Transverse colon (tissue), 4 donors: ENCODE results near the gene ETDA. TPM values are rescaled to one million over a fixed set of nuclear protein-coding genes. Genes with fewer than 3 reads are reported as not detected.
"Not testable (repeated sequence)": the region's sequence is repeated elsewhere in the genome, so short reads cannot be mapped to it uniquely, and the experiment has no call there.

Experiments used
- DNase-seq: peaks from one replicate; pipeline ENCODE4 v3.0.0-alpha.2; 2019
- H3K27ac ChIP-seq, 4 donors: fragments of 200-600 bp; sonication (generic); 2 replicates each; pipeline ENCODE4 v1.5.1; 2016 to 2018; ENCODE audit warnings: inconsistent platforms in 4 of 4
- H3K27me3 ChIP-seq: fragments of 200-600 bp; sonication (generic); 2 replicates; pipeline ENCODE4 v1.5.1; 2017; ENCODE audit warnings: inconsistent platforms
- H3K36me3 ChIP-seq, 4 donors: fragments of 200-600 bp; sonication (generic); 2 replicates each; pipeline ENCODE4 v1.5.1; 2017 to 2019; ENCODE audit warnings: inconsistent platforms in 4 of 4
- H3K4me1 ChIP-seq, 4 donors: fragments of 200-600 bp; sonication (generic); 2 replicates each; pipeline ENCODE4 v1.5.1; 2017 to 2020; ENCODE audit warnings: inconsistent platforms in 4 of 4
- H3K4me3 ChIP-seq, 4 donors: fragments of 200-600 bp; sonication (generic); 1 replicate in 1 of 4; 2 replicates in 3 of 4; pipeline versions ENCODE4 v1.5.1 to v1.6.1; 2017 to 2019; ENCODE audit warnings: inconsistent platforms in 4 of 4
- H3K9me3 ChIP-seq, 2 donors: fragments of 200-600 bp; sonication (generic); 2 replicates each; pipeline ENCODE4 v1.5.1; 2017 to 2019; ENCODE audit warnings: inconsistent platforms in 2 of 2
- CTCF ChIP-seq, 5 experiments: fragments of 200-600 bp in 3 of 5; fragments of 450-650 bp in 2 of 5; sonication (generic) in 3 of 5; IDR thresholded peaks; 1 replicate in 2 of 5; 2 replicates in 3 of 5; pipeline ENCODE4 v1.5.1; 2016 to 2017; ENCODE audit warnings: antibody characterized with exemption in 5 of 5, inconsistent platforms in 3 of 5, mild to moderate bottlenecking in 2 of 5, moderate library complexity in 1 of 5
- EP300 ChIP-seq: sonication (generic); formaldehyde crosslinking; IDR thresholded peaks from one replicate; pipeline ENCODE4 v1.6.1; 2017; ENCODE audit warnings: antibody characterized with exemption, low read depth
- POLR2A ChIP-seq: fragments of 450-650 bp; IDR thresholded peaks from one replicate; pipeline ENCODE4 v1.6.1; 2016; ENCODE audit warnings: antibody characterized with exemption, mild to moderate bottlenecking, moderate library complexity
- POLR2AphosphoS5 ChIP-seq, 3 donors: sonication (generic); formaldehyde crosslinking; IDR thresholded peaks; one replicate each; pipeline ENCODE4 v1.6.1; 2016; ENCODE audit warnings: antibody characterized with exemption in 3 of 3
- WGBS, 2 donors: methylation state at CpG; one replicate each; pipeline ENCODE4 v1.1.5; 2018; ENCODE audit warnings: low coverage in 1 of 2; 5-methylcytosine and 5-hydroxymethylcytosine counted together
- in situ Hi-C, 4 donors: fragments of 200-750 bp; cut with MboI; loops; one replicate each; pipeline versions ENCODE4 v1.15.0 to v1.15.1; 2017; ENCODE audit warnings: low sequenced_read_pairs in 3 of 4, low pct_ligation_motif_present in 1 of 4, low pct_unique_long_range_greater_than_20kb in 1 of 4
- intact Hi-C: fragments of 100-400 bp; cut with DNase I; formaldehyde crosslinking; loops from one replicate; pipeline ENCODE4 v1.15.1; 2023; ENCODE audit warnings: low total_unique reads
- total RNA-seq, 4 donors: library from RNA; depleted of rRNA; stranded (reverse); fragments of >200 nt; gene quantifications; one replicate each; pipeline ENCODE4 v1.1.0, GENCODE V29; 2016

ETDA gene
- total RNA-seq, 4 donors from 2014 or later: not detected

DNA sequence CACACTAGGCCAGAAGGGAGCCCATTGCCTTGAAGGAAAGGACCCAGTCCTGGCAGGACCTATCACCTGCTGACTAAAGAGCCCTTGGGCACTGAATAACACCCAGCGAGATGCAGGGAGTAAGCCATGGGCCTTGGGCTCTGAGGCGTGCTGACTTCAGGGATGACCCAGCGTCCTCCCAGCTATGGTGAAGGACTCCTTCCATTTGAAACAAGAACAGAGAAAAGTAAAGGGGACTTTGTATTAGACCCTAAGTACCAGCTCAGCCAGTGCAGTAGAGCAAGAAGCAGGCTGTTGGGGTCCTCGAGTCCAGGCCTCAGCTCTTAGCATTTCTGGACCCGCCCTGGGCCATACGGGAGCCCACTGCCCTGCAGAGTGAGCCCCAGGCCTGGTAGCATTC, 5.1 kb downstream of the ETDA start:
- in situ Hi-C loops: no loop called here
- Histone ChIP-seq H3K27ac (no peak overlapping the region), H3K27me3 (no peaks in the 10 kb centered on the region), H3K9me3 (no peaks in the 10 kb centered on the region), H3K4me1 (no peaks in the 10 kb centered on the region), H3K36me3 (no peaks in the 10 kb centered on the region), H3K4me3 (no peak overlapping the region)
- intact Hi-C loops: no loop called here
- no peak for TF ChIP-seq EP300
- TF ChIP-seq CTCF (IDR thresholded peaks at IDR 0.05): no peak
- TF ChIP-seq POLR2A: no peak
- TF ChIP-seq POLR2AphosphoS5 (IDR thresholded peaks at IDR 0.05): no peak
- DNase-seq: no peak
- 88% methylated on average over 6 of the region's 6 CpGs; no CpG with 5 or more reads in 1 of the 2 donors for WGBS, 2 donors

- 94% methylated on average over 6 of the region's 6 CpGs; no CpG with 5 or more reads in 1 of the 2 donors for WGBS, 2 donors
- no peak overlapping the region for H3K27ac ChIP-seq
- intact Hi-C loops (no loop called here), in situ Hi-C loops (no loop called here)
- no peak for DNase-seq
- TF ChIP-seq POLR2AphosphoS5 (IDR thresholded peaks at IDR 0.05) (no peak), EP300 (no peak), POLR2A (no peak), CTCF (IDR thresholded peaks at IDR 0.05) (no peak)
- no peaks in the 10 kb centered on the region for H3K4me1 ChIP-seq
- no peaks in the 10 kb centered on the region for H3K36me3 ChIP-seq
- no peaks in the 10 kb centered on the region for H3K27me3 ChIP-seq
- no peaks in the 10 kb centered on the region for H3K9me3 ChIP-seq
- no peak overlapping the region for H3K4me3 ChIP-seq
Observed at GRCh38 chrX:135257469-135257868, 5.6 kb downstream of the ETDA start.

DNA sequence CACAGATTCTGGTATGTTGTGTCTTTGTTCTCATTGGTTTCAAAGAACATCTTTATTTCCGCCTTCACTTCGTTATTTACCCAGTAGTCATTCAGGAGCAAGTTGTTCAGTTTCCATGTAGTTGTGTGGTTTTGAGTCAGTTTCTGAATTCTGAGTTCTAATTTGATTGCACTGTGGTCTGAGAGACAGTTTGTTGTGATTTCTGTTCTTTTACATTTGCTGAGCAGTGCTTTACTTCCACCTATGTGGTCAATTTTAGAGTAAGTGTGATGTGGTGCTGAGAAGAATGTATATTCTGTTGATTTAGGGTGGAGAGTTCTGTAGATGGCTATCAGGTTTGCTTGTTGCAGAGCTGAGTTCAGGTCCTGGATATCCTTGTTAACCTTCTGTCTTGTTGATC, 9.1 kb downstream of the ETDA start:
- in situ Hi-C loops, H3K27me3 ChIP-seq, intact Hi-C loops, H3K4me1 ChIP-seq, H3K36me3 ChIP-seq, DNase-seq, H3K9me3 ChIP-seq, H3K27ac ChIP-seq, H3K4me3 ChIP-seq: not testable (repeated sequence)
- 84% methylated on average over 2 of the region's 2 CpGs; no CpG with 5 or more reads in 1 of the 2 donors for WGBS, 2 donors

GRCh38 chrX:135263376-135263775, 11.5 kb downstream of the ETDA start:
- 88% methylated on average over 8 of the region's 8 CpGs; no CpG with 5 or more reads in 1 of the 2 donors for WGBS, 2 donors

GRCh38 chrX:135264206-135264605, 12.3 kb downstream of the ETDA start:
- DNase-seq: no peak
- TF ChIP-seq EP300 (no peak), POLR2AphosphoS5 (IDR thresholded peaks at IDR 0.05) (no peak), CTCF (IDR thresholded peaks at IDR 0.05) (no peak), POLR2A (no peak)
- H3K4me3 ChIP-seq: no peak overlapping the region
- WGBS, 2 donors: 74% methylated on average over 4 of the region's 4 CpGs; no CpG with 5 or more reads in 1 of the 2 donors
- H3K4me1 ChIP-seq: no peaks in the 10 kb centered on the region
- no peaks in the 10 kb centered on the region for H3K36me3 ChIP-seq
- no peaks in the 10 kb centered on the region for H3K9me3 ChIP-seq
- no peaks in the 10 kb centered on the region for H3K27me3 ChIP-seq
- intact Hi-C loops (no loop called here), in situ Hi-C loops (no loop called here)
- no peak overlapping the region for H3K27ac ChIP-seq

More at GRCh38 chrX:135263376-135263775, 11.5 kb downstream of the ETDA start:
- in situ Hi-C loops, H3K4me3 ChIP-seq, H3K27ac ChIP-seq, H3K27me3 ChIP-seq, intact Hi-C loops, DNase-seq, H3K4me1 ChIP-seq, H3K36me3 ChIP-seq, H3K9me3 ChIP-seq: not testable (repeated sequence)
